ENCODE data around the gene MALRD1.

MALRD1 gene

GRCh38 chr10:19302117-19302516 is 253.5 kb downstream of the MALRD1 start:
- no CpG with 5 or more reads among the region's 4 CpGs for WGBS (ENCODE audit: extremely low coverage, insufficient coverage, low lambda C conversion rate)
- H3K4me1 ChIP-seq (ENCODE audit: control insufficient read depth, low read depth, low read length), result no peaks in the 10 kb centered on the region
- H2BK5ac ChIP-seq (ENCODE audit: low read length), result no peak overlapping the region
- no peak overlapping the region for H3K4me3 ChIP-seq (ENCODE audit: low read length)
- no peak overlapping the region for H4K8ac ChIP-seq (ENCODE audit: low read depth, low read length)
- H3K4ac ChIP-seq (ENCODE audit: low read depth, low read length), result no peak overlapping the region
- no peak overlapping the region for H3K18ac ChIP-seq (ENCODE audit: low read length)
- no peak overlapping the region for H3K4me2 ChIP-seq (ENCODE audit: low read length)
- no peak overlapping the region for H2BK120ac ChIP-seq (ENCODE audit: low read depth, low read length)
- H2AK5ac ChIP-seq (ENCODE audit: low read length), result no peak overlapping the region
- H3K79me1 ChIP-seq (ENCODE audit: low read length), result no peaks in the 10 kb centered on the region
- H3K56ac ChIP-seq (ENCODE audit: low read length), result no peak overlapping the region
- H3K79me2 ChIP-seq (ENCODE audit: control insufficient read depth, insufficient read depth, low read length), result no peaks in the 10 kb centered on the region
- no peak overlapping the region for H2BK15ac ChIP-seq (replicated peaks; ENCODE audit: low read depth)
- no peak overlapping the region for H3K23ac ChIP-seq (ENCODE audit: low read length)
- H3K27me3 ChIP-seq (ENCODE audit: insufficient read depth, low read length, poor library complexity), result no peaks in the 10 kb centered on the region
- no peak overlapping the region for H3K27ac ChIP-seq (ENCODE audit: low read depth, low read length)
- no peak for DNase-seq
- H3K36me3 ChIP-seq (ENCODE audit: control insufficient read depth, insufficient read depth, low read length), result no peaks in the 10 kb centered on the region
- no peak overlapping the region for H4K5ac ChIP-seq (ENCODE audit: low read length)
- no peak overlapping the region for H3K9ac ChIP-seq (ENCODE audit: low read length)

DNA sequence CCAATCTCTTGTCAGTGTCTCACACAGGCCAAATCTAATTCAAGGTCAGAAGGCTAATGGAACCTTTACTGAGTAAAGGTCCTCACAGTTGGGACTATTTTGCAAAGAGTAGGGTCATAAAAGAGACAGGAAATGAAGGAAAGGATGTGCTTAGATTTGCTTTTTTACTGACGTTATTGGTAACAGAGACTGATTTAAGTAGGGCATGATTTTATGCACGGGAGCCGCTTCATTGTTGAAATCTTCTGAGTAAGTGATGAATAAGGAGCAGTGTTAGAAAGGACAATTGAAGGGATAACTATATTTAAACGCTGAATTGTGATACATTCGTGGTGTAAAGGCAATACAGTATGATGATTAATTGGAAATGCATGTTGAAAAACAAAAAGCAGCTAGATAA is 261.5 kb downstream of the MALRD1 start:
- Histone ChIP-seq H3K27ac (ENCODE audit: low read depth, low read length) (no peak overlapping the region), H3K4me3 (ENCODE audit: low read length) (no peak overlapping the region), H3K79me1 (ENCODE audit: low read length) (no peaks in the 10 kb centered on the region), H2BK5ac (ENCODE audit: low read length) (no peak overlapping the region), H3K4me1 (ENCODE audit: control insufficient read depth, low read depth, low read length) (no peaks in the 10 kb centered on the region), H4K5ac (ENCODE audit: low read length) (no peak overlapping the region), H3K4ac (ENCODE audit: low read depth, low read length) (no peak overlapping the region), H2BK120ac (ENCODE audit: low read depth, low read length) (no peak overlapping the region), H4K8ac (ENCODE audit: low read depth, low read length) (no peak overlapping the region), H3K27me3 (ENCODE audit: insufficient read depth, low read length, poor library complexity) (no peaks in the 10 kb centered on the region), H3K56ac (ENCODE audit: low read length) (no peak overlapping the region), H3K4me2 (ENCODE audit: low read length) (no peak overlapping the region), H2AK5ac (ENCODE audit: low read length) (no peak overlapping the region), H2BK15ac (replicated peaks; ENCODE audit: low read depth) (no peak overlapping the region), H3K36me3 (ENCODE audit: control insufficient read depth, insufficient read depth, low read length) (no peaks in the 10 kb centered on the region), H3K18ac (ENCODE audit: low read length) (no peak overlapping the region), H3K79me2 (ENCODE audit: control insufficient read depth, insufficient read depth, low read length) (no peaks in the 10 kb centered on the region), H3K23ac (ENCODE audit: low read length) (no peak overlapping the region), H3K9ac (ENCODE audit: low read length) (no peak overlapping the region)
- no peak for DNase-seq
- no CpG with 5 or more reads among the region's 5 CpGs for WGBS (ENCODE audit: extremely low coverage, insufficient coverage, low lambda C conversion rate)

DNA sequence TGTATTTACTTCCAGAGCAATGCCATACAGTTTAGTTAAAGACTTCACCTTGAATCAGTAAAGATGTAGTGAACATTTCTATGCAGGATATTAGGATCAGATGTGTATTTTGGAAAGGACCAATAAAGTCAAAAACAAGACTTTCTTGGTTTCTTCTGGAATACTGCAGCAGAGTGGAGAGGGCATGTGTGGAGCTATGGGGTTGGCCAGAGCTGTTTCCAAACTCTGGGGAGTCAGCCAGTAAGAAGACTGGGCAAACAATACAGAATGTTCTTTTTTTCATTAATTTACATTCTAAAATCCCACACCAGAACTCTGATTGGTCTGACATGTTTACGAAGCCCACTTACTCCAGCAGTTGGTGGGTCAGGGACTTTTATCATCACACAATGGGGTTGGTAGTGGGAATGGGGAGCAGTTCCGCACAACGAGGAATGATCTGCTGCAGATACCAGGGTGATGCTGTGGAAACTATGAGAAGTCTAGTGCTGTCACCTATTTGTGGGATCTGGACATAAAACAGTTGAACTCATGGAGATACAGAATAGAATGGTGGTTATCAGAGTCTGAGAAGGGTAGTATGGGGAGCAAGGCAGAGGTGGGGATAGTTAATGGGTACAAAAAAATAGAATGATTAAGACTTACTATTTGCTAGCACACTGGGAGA is 267.7 kb downstream of the MALRD1 start:
- no peaks in the 10 kb centered on the region for H3K4me1 ChIP-seq (ENCODE audit: control insufficient read depth, low read depth, low read length)
- H2BK15ac ChIP-seq (replicated peaks; ENCODE audit: low read depth), result no peak overlapping the region
- no peaks in the 10 kb centered on the region for H3K27me3 ChIP-seq (ENCODE audit: insufficient read depth, low read length, poor library complexity)
- H3K79me1 ChIP-seq (ENCODE audit: low read length), result no peaks in the 10 kb centered on the region
- H3K23ac ChIP-seq (ENCODE audit: low read length), result no peak overlapping the region
- H3K56ac ChIP-seq (ENCODE audit: low read length), result no peak overlapping the region
- no peak overlapping the region for H3K4ac ChIP-seq (ENCODE audit: low read depth, low read length)
- no peak overlapping the region for H4K8ac ChIP-seq (ENCODE audit: low read depth, low read length)
- H3K9ac ChIP-seq (ENCODE audit: low read length), result no peak overlapping the region
- no peak overlapping the region for H3K18ac ChIP-seq (ENCODE audit: low read length)
- H3K36me3 ChIP-seq (ENCODE audit: control insufficient read depth, insufficient read depth, low read length), result no peaks in the 10 kb centered on the region
- no peak overlapping the region for H2BK5ac ChIP-seq (ENCODE audit: low read length)
- H3K4me3 ChIP-seq (ENCODE audit: low read length), result no peak overlapping the region
- no peak for DNase-seq
- H3K27ac ChIP-seq (ENCODE audit: low read depth, low read length), result no peak overlapping the region
- WGBS (ENCODE audit: extremely low coverage, insufficient coverage, low lambda C conversion rate), result no CpG with 5 or more reads among the region's 3 CpGs
- no peak overlapping the region for H2AK5ac ChIP-seq (ENCODE audit: low read length)
- H3K79me2 ChIP-seq (ENCODE audit: control insufficient read depth, insufficient read depth, low read length), result no peaks in the 10 kb centered on the region
- no peak overlapping the region for H4K5ac ChIP-seq (ENCODE audit: low read length)
- H2BK120ac ChIP-seq (ENCODE audit: low read depth, low read length), result no peak overlapping the region
- H3K4me2 ChIP-seq (ENCODE audit: low read length), result no peak overlapping the region

- Histone ChIP-seq H3K27me3 (ENCODE audit: insufficient read depth, low read length, poor library complexity) (no peaks in the 10 kb centered on the region), H2BK5ac (ENCODE audit: low read length) (no peak overlapping the region), H3K36me3 (ENCODE audit: control insufficient read depth, insufficient read depth, low read length) (no peaks in the 10 kb centered on the region), H2AK5ac (ENCODE audit: low read length) (no peak overlapping the region), H3K18ac (ENCODE audit: low read length) (no peak overlapping the region), H3K79me1 (ENCODE audit: low read length) (no peaks in the 10 kb centered on the region), H2BK120ac (ENCODE audit: low read depth, low read length) (no peak overlapping the region), H3K79me2 (ENCODE audit: control insufficient read depth, insufficient read depth, low read length) (no peaks in the 10 kb centered on the region), H3K4me1 (ENCODE audit: control insufficient read depth, low read depth, low read length) (no peaks in the 10 kb centered on the region), H2BK15ac (replicated peaks; ENCODE audit: low read depth) (no peak overlapping the region), H3K56ac (ENCODE audit: low read length) (no peak overlapping the region), H3K4me3 (ENCODE audit: low read length) (no peak overlapping the region), H4K5ac (ENCODE audit: low read length) (no peak overlapping the region), H3K4ac (ENCODE audit: low read depth, low read length) (no peak overlapping the region), H3K4me2 (ENCODE audit: low read length) (no peak overlapping the region), H3K9ac (ENCODE audit: low read length) (no peak overlapping the region), H3K27ac (ENCODE audit: low read depth, low read length) (no peak overlapping the region), H3K23ac (ENCODE audit: low read length) (no peak overlapping the region), H4K8ac (ENCODE audit: low read depth, low read length) (no peak overlapping the region)
- no peak for DNase-seq
- no CpG with 5 or more reads among the region's 1 CpG for WGBS (ENCODE audit: extremely low coverage, insufficient coverage, low lambda C conversion rate)
Measured at GRCh38 chr10:19317952-19318351, 269.4 kb downstream of the MALRD1 start.

DNA sequence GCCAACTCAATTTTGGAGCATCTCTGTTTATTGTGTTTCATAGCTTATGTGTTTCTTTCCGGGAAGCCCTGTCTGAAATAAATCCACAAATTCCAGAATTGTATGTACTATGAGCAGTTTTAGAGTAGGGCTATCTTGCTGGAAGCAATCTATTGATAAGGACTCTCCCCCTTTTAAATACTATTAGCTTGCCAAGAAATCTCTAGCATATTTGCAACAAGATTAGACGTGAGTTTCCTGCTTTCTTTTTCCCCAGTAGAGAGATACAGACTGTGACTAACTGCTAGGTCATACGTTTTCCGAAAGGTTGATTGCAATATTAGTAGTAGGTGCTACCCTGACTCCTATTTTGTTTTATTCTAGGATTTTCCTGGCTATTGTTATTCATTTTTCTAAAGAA is 277.0 kb downstream of the MALRD1 start:
- H3K4me2 ChIP-seq (ENCODE audit: low read length), result no peak overlapping the region
- H3K79me2 ChIP-seq (ENCODE audit: control insufficient read depth, insufficient read depth, low read length), result no peaks in the 10 kb centered on the region
- no peak overlapping the region for H3K23ac ChIP-seq (ENCODE audit: low read length)
- H2BK120ac ChIP-seq (ENCODE audit: low read depth, low read length), result no peak overlapping the region
- no peak overlapping the region for H3K9ac ChIP-seq (ENCODE audit: low read length)
- H3K27ac ChIP-seq (ENCODE audit: low read depth, low read length), result no peak overlapping the region
- H4K5ac ChIP-seq (ENCODE audit: low read length), result no peak overlapping the region
- no peak overlapping the region for H2AK5ac ChIP-seq (ENCODE audit: low read length)
- no peaks in the 10 kb centered on the region for H3K79me1 ChIP-seq (ENCODE audit: low read length)
- no peak overlapping the region for H2BK5ac ChIP-seq (ENCODE audit: low read length)
- H3K4ac ChIP-seq (ENCODE audit: low read depth, low read length), result no peak overlapping the region
- no peaks in the 10 kb centered on the region for H3K27me3 ChIP-seq (ENCODE audit: insufficient read depth, low read length, poor library complexity)
- H3K4me3 ChIP-seq (ENCODE audit: low read length), result no peak overlapping the region
- H3K56ac ChIP-seq (ENCODE audit: low read length), result no peak overlapping the region
- no CpG with 5 or more reads among the region's 4 CpGs for WGBS (ENCODE audit: extremely low coverage, insufficient coverage, low lambda C conversion rate)
- H4K8ac ChIP-seq (ENCODE audit: low read depth, low read length), result no peak overlapping the region
- H3K36me3 ChIP-seq (ENCODE audit: control insufficient read depth, insufficient read depth, low read length), result no peaks in the 10 kb centered on the region
- DNase-seq, result peak; percentile 15
- H3K18ac ChIP-seq (ENCODE audit: low read length), result no peak overlapping the region
- no peaks in the 10 kb centered on the region for H3K4me1 ChIP-seq (ENCODE audit: control insufficient read depth, low read depth, low read length)
- H2BK15ac ChIP-seq (replicated peaks; ENCODE audit: low read depth), result no peak overlapping the region

GRCh38 chr10:19328582-19328981 is 280.0 kb downstream of the MALRD1 start:
- no peak overlapping the region for H2AK5ac ChIP-seq (ENCODE audit: low read length)
- no peak overlapping the region for H4K8ac ChIP-seq (ENCODE audit: low read depth, low read length)
- H2BK15ac ChIP-seq (replicated peaks; ENCODE audit: low read depth), result no peak overlapping the region
- no peaks in the 10 kb centered on the region for H3K27me3 ChIP-seq (ENCODE audit: insufficient read depth, low read length, poor library complexity)
- no peak overlapping the region for H4K5ac ChIP-seq (ENCODE audit: low read length)
- H3K18ac ChIP-seq (ENCODE audit: low read length), result no peak overlapping the region
- no peaks in the 10 kb centered on the region for H3K79me2 ChIP-seq (ENCODE audit: control insufficient read depth, insufficient read depth, low read length)
- no peak overlapping the region for H3K4me2 ChIP-seq (ENCODE audit: low read length)
- no peaks in the 10 kb centered on the region for H3K36me3 ChIP-seq (ENCODE audit: control insufficient read depth, insufficient read depth, low read length)
- no peak overlapping the region for H3K23ac ChIP-seq (ENCODE audit: low read length)
- DNase-seq, result no peak
- H3K9ac ChIP-seq (ENCODE audit: low read length), result no peak overlapping the region
- H2BK120ac ChIP-seq (ENCODE audit: low read depth, low read length), result no peak overlapping the region
- WGBS (ENCODE audit: extremely low coverage, insufficient coverage, low lambda C conversion rate), result no CpG with 5 or more reads among the region's 2 CpGs
- H3K4ac ChIP-seq (ENCODE audit: low read depth, low read length), result no peak overlapping the region
- no peak overlapping the region for H3K4me3 ChIP-seq (ENCODE audit: low read length)
- H3K56ac ChIP-seq (ENCODE audit: low read length), result no peak overlapping the region
- H3K4me1 ChIP-seq (ENCODE audit: control insufficient read depth, low read depth, low read length), result no peaks in the 10 kb centered on the region
- H3K27ac ChIP-seq (ENCODE audit: low read depth, low read length), result no peak overlapping the region
- no peaks in the 10 kb centered on the region for H3K79me1 ChIP-seq (ENCODE audit: low read length)
- no peak overlapping the region for H2BK5ac ChIP-seq (ENCODE audit: low read length)

Measured in mesendoderm (in vitro differentiated cells).